Skeletal muscle tissue (tissue), 4 donors: Measurements from ENCODE around the gene DLGAP1. TPM values are rescaled to one million over a fixed set of nuclear protein-coding genes. Genes with fewer than 3 reads are reported as not detected.

Experiments
- H3K27ac ChIP-seq: one replicate; pipeline ENCODE4 v1.7.0; 2013; ENCODE audit warnings: mild to moderate bottlenecking, low read depth, low read length, inconsistent platforms
- H3K27me3 ChIP-seq, 3 donors: one replicate each; pipeline ENCODE4 v1.7.0; 2013; ENCODE audit warnings: low read length in 3 of 3; ENCODE audit not compliant: control insufficient read depth in 3 of 3, insufficient read depth in 3 of 3
- H3K36me3 ChIP-seq, 3 donors: one replicate each; pipeline ENCODE4 v1.7.0; 2013; ENCODE audit warnings: low read length in 3 of 3; ENCODE audit not compliant: control insufficient read depth in 3 of 3, insufficient read depth in 3 of 3
- H3K4me1 ChIP-seq, 3 donors: one replicate each; pipeline ENCODE4 v1.7.0; 2013; ENCODE audit warnings: low read length in 3 of 3, mild to moderate bottlenecking in 3 of 3; ENCODE audit not compliant: control insufficient read depth in 3 of 3, insufficient read depth in 3 of 3
- H3K4me3 ChIP-seq, 3 donors: one replicate each; pipeline ENCODE4 v1.7.0; 2013; ENCODE audit warnings: low read length in 3 of 3
- H3K9ac ChIP-seq, 3 donors: one replicate each; pipeline ENCODE4 v1.7.0; 2013; ENCODE audit warnings: low read length in 3 of 3, mild to moderate bottlenecking in 3 of 3, moderate library complexity in 2 of 3, low read depth in 1 of 3
- H3K9me3 ChIP-seq, 3 donors: one replicate each; pipeline ENCODE4 v1.7.0; 2013; ENCODE audit warnings: low read length in 3 of 3; ENCODE audit not compliant: control insufficient read depth in 3 of 3
- total RNA-seq: library from RNA; depleted of rRNA; stranded (reverse); fragments of >200 nt; gene quantifications from one replicate; pipeline ENCODE4 v1.2.3, GENCODE V29; 2014
- donor health status: Osteomylitis.

DLGAP1 gene
- total RNA-seq, 1 donor from 2014 or later = 0.52 TPM

DNA sequence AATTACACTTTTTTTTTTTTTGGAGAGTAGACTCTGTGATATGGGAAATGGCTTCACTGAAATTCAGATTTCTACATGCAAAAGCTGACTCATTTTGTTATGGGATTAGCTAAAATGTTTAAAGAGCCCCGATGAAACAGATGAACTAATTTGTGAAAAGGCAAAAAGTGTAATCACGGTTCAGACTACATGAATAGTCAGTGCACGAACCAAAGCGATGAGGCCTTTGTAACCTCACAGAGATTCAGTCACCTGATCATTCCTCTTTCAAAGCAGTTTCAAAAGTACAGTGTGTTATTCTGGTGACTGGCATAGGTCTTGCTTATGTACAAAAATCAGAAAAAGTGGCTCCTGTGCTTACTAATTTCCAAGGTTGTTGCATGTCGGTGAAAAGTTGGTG is 960.5 kb downstream of the DLGAP1 start:
- Histone ChIP-seq H3K9me3 (no peaks in the 10 kb centered on the region), H3K27me3 (peaks cover 0 to 7% (median 1%) of the 10 kb centered on the region in 3 donors), H3K27ac (no peak overlapping the region), H3K36me3 (no peaks in the 10 kb centered on the region), H3K4me3 (no peak overlapping the region), H3K9ac (no peak overlapping the region), H3K4me1 (peaks cover 0 to 4% (median 2%) of the 10 kb centered on the region in 3 donors)

DNA sequence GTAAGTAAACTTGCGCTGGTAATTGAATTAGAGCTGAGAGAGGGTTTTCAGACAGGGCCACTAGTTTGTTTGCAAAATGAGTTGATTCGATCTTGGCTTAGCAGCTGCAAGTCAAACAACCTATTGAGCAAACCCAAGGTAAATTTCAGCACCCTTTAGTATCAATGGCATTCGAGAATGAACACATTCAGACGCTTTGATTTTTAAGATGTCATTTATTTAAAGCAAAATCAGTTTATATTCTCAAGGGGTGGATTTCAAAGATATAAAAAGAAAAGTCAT is 960.9 kb downstream of the DLGAP1 start:
- Histone ChIP-seq H3K27me3 (peaks cover 0 to 4% (median 0%) of the 10 kb centered on the region in 3 donors), H3K9me3 (no peaks in the 10 kb centered on the region), H3K9ac (no peak overlapping the region), H3K27ac (no peak overlapping the region), H3K36me3 (no peaks in the 10 kb centered on the region), H3K4me1 (peaks cover 0 to 2% (median 0%) of the 10 kb centered on the region in 3 donors), H3K4me3 (no peak overlapping the region)

- no peak overlapping the region for H3K4me3 ChIP-seq
Measured at GRCh38 chr18:3493501-3494244, 961.4 kb downstream of the DLGAP1 start.

DNA sequence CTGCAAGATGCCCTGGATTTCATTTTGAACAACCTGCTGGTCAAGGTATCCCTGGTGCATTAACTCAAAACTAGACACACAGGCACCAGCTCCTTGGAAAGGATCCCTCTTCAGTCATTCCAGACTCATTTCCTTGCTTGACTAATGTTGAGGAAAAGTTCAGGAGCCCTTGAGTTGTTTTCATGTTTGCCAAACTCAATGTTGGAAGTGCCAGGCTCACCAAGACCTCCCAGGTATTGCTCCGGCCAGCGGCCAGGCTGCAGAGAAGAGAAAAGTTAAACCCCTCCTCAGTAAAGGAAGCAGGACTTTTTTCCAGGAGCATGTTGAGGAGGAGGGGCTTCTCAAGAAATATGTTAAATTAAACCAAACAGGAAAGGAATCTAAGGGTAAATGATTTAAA is 962.4 kb downstream of the DLGAP1 start:
- no peaks in the 10 kb centered on the region for H3K4me1 ChIP-seq
- H3K9ac ChIP-seq = no peak overlapping the region
- no peaks in the 10 kb centered on the region for H3K27me3 ChIP-seq
- H3K27ac ChIP-seq = no peak overlapping the region
- no peaks in the 10 kb centered on the region for H3K36me3 ChIP-seq
- H3K9me3 ChIP-seq = no peaks in the 10 kb centered on the region
- H3K4me3 ChIP-seq = no peak overlapping the region

More at GRCh38 chr18:3493501-3494244, 961.4 kb downstream of the DLGAP1 start:
- Histone ChIP-seq H3K9me3 (no peaks in the 10 kb centered on the region), H3K27ac (no peak overlapping the region), H3K36me3 (no peaks in the 10 kb centered on the region), H3K27me3 (peaks cover 0 to 4% (median 0%) of the 10 kb centered on the region in 3 donors), H3K4me1 (no peaks in the 10 kb centered on the region), H3K9ac (no peak overlapping the region)

- no peak overlapping the region for H3K27ac ChIP-seq
- H3K27me3 ChIP-seq = no peaks in the 10 kb centered on the region
- no peak overlapping the region for H3K4me3 ChIP-seq
- no peaks in the 10 kb centered on the region for H3K36me3 ChIP-seq
- no peak overlapping the region for H3K9ac ChIP-seq
- H3K9me3 ChIP-seq = no peaks in the 10 kb centered on the region
- no peaks in the 10 kb centered on the region for H3K4me1 ChIP-seq
Measured at GRCh38 chr18:3491981-3492555, 963.0 kb downstream of the DLGAP1 start.

DNA sequence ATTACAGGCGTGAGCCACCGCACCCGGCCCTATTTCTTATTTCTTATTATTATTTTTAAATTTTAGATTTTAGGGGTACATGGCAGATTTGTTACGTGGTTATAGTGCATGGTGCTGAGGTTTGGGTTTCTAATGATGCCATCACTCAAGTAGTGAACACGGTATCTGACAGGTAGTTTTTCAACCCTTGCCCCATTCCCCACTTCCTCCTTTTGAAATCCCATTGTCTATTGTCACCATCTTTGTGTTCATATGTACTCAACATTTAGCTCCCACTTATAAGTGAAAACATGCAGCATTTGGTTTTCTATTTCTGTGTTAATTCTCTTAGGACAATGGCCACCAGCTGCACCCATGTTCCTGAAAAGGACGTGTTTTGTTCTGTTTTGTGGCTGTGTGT is 965.6 kb downstream of the DLGAP1 start:
- Histone ChIP-seq H3K27me3 (no peaks in the 10 kb centered on the region), H3K4me1 (no peaks in the 10 kb centered on the region), H3K9ac (no peak overlapping the region), H3K4me3 (no peak overlapping the region), H3K36me3 (no peaks in the 10 kb centered on the region), H3K9me3 (no peaks in the 10 kb centered on the region), H3K27ac (no peak overlapping the region)

GRCh38 chr18:3486512-3486911 is 968.6 kb downstream of the DLGAP1 start:
- Histone ChIP-seq H3K27ac (no peak overlapping the region), H3K4me1 (no peaks in the 10 kb centered on the region), H3K36me3 (no peaks in the 10 kb centered on the region), H3K4me3 (no peak overlapping the region), H3K27me3 (no peaks in the 10 kb centered on the region), H3K9ac (no peak overlapping the region), H3K9me3 (no peaks in the 10 kb centered on the region)

- no peak overlapping the region for H3K27ac ChIP-seq
- no peaks in the 10 kb centered on the region for H3K27me3 ChIP-seq
- H3K9me3 ChIP-seq = no peaks in the 10 kb centered on the region
- H3K4me3 ChIP-seq = no peak overlapping the region
- no peaks in the 10 kb centered on the region for H3K4me1 ChIP-seq
- no peak overlapping the region for H3K9ac ChIP-seq
- no peaks in the 10 kb centered on the region for H3K36me3 ChIP-seq
Measured at GRCh38 chr18:3485153-3486149, 969.7 kb downstream of the DLGAP1 start.

GRCh38 chr18:3482258-3482657 is 972.8 kb downstream of the DLGAP1 start:
- no peak overlapping the region for H3K9ac ChIP-seq
- no peaks in the 10 kb centered on the region for H3K4me1 ChIP-seq
- H3K36me3 ChIP-seq = no peaks in the 10 kb centered on the region
- no peak overlapping the region for H3K27ac ChIP-seq
- H3K4me3 ChIP-seq = no peak overlapping the region
- no peaks in the 10 kb centered on the region for H3K9me3 ChIP-seq
- no peaks in the 10 kb centered on the region for H3K27me3 ChIP-seq
